ENCODE data around the gene POLR2M. TPM values are rescaled to one million over a fixed set of nuclear protein-coding genes. Genes with fewer than 3 reads are reported as not detected.

POLR2M gene
- polyA plus RNA-seq, 3 donors from 2014 or later: 33.3 to 58.1 (median 51.2) TPM

GRCh38 chr15:57735431-57735830 lies 28.9 kb downstream of the POLR2M start:
- Mint-ChIP-seq H3K4me3 (no peak overlapping the region), H3K36me3 (peaks cover 4 to 17% (median 11%) of the 10 kb centered on the region in 3 donors), H3K9me3 (no peaks in the 10 kb centered on the region), H3K27ac (no peak overlapping the region), H3K27me3 (ENCODE audit: low read depth in 3 of 3) (peaks cover 0 to 2% (median 0%) of the 10 kb centered on the region in 3 donors), H3K4me1 (peaks cover 0 to 8% of the 10 kb centered on the region in 2 donors)
- no peak for DNase-seq

GRCh38 chr15:57735891-57736290 lies 29.4 kb downstream of the POLR2M start:
- H3K9me3 Mint-ChIP-seq: no peaks in the 10 kb centered on the region
- DNase-seq: no peak
- H3K4me3 Mint-ChIP-seq: no peak overlapping the region

GRCh38 chr15:57736591-57736990 lies 30.1 kb downstream of the POLR2M start:
- Mint-ChIP-seq H3K36me3 (peaks cover 4 to 17% (median 11%) of the 10 kb centered on the region in 3 donors), H3K9me3 (no peaks in the 10 kb centered on the region), H3K27me3 (ENCODE audit: low read depth in 3 of 3) (peaks cover 0 to 2% (median 0%) of the 10 kb centered on the region in 3 donors), H3K27ac (no peak overlapping the region), H3K4me3 (no peak overlapping the region), H3K4me1 (peaks cover 0 to 8% of the 10 kb centered on the region in 2 donors)
- DNase-seq: no peak

More at GRCh38 chr15:57735891-57736290, 29.4 kb downstream of the POLR2M start:
- H3K27ac Mint-ChIP-seq: no peak overlapping the region
- H3K27me3 Mint-ChIP-seq (ENCODE audit: low read depth in 3 of 3): peaks cover 0 to 2% (median 0%) of the 10 kb centered on the region in 3 donors
- H3K4me1 Mint-ChIP-seq: peaks cover 0 to 8% of the 10 kb centered on the region in 2 donors
- peaks cover 4 to 17% (median 11%) of the 10 kb centered on the region in 3 donors for H3K36me3 Mint-ChIP-seq

- peaks cover 4 to 17% (median 11%) of the 10 kb centered on the region in 3 donors for H3K36me3 Mint-ChIP-seq
- H3K4me1 Mint-ChIP-seq: no peaks in the 10 kb centered on the region
- H3K4me3 Mint-ChIP-seq: no peak overlapping the region
- no peaks in the 10 kb centered on the region for H3K9me3 Mint-ChIP-seq
- no peak overlapping the region for H3K27ac Mint-ChIP-seq
- no peak for DNase-seq
- H3K27me3 Mint-ChIP-seq (ENCODE audit: low read depth in 3 of 3): peaks cover 0 to 5% (median 0%) of the 10 kb centered on the region in 3 donors
Measured at GRCh38 chr15:57738734-57739237, 32.3 kb downstream of the POLR2M start.

GRCh38 chr15:57740048-57740447 lies 33.5 kb downstream of the POLR2M start:
- no peak overlapping the region for H3K4me3 Mint-ChIP-seq
- no peaks in the 10 kb centered on the region for H3K9me3 Mint-ChIP-seq
- no peak overlapping the region for H3K27ac Mint-ChIP-seq
- peaks cover 0 to 5% (median 0%) of the 10 kb centered on the region in 3 donors for H3K27me3 Mint-ChIP-seq (ENCODE audit: low read depth in 3 of 3)
- H3K4me1 Mint-ChIP-seq: no peaks in the 10 kb centered on the region
- peaks cover 4 to 15% (median 11%) of the 10 kb centered on the region in 3 donors for H3K36me3 Mint-ChIP-seq
- DNase-seq: no peak

- DNase-seq: no peak
Measured at GRCh38 chr15:57741089-57741488, 34.6 kb downstream of the POLR2M start.

GRCh38 chr15:57743424-57743823 lies 36.9 kb downstream of the POLR2M start:
- peaks cover 0 to 8% (median 2%) of the 10 kb centered on the region in 3 donors for H3K27me3 Mint-ChIP-seq (ENCODE audit: low read depth in 3 of 3)
- DNase-seq: no peak
- H3K27ac Mint-ChIP-seq: no peak overlapping the region
- no peaks in the 10 kb centered on the region for H3K9me3 Mint-ChIP-seq
- H3K36me3 Mint-ChIP-seq: peaks cover 3 to 5% (median 3%) of the 10 kb centered on the region in 3 donors
- no peak overlapping the region for H3K4me3 Mint-ChIP-seq
- H3K4me1 Mint-ChIP-seq: peaks cover 2 to 8% of the 10 kb centered on the region in 2 donors

More at GRCh38 chr15:57741089-57741488, 34.6 kb downstream of the POLR2M start:
- Mint-ChIP-seq H3K36me3 (peaks cover 7 to 13% (median 8%) of the 10 kb centered on the region in 3 donors), H3K27ac (no peak overlapping the region), H3K4me1 (no peaks in the 10 kb centered on the region), H3K4me3 (no peak overlapping the region), H3K9me3 (no peaks in the 10 kb centered on the region), H3K27me3 (ENCODE audit: low read depth in 3 of 3) (peaks cover 0 to 5% (median 0%) of the 10 kb centered on the region in 3 donors)

GRCh38 chr15:57746786-57747185 lies 40.3 kb downstream of the POLR2M start:
- no peaks in the 10 kb centered on the region for H3K9me3 Mint-ChIP-seq
- H3K4me3 Mint-ChIP-seq: peak overlapping the region; percentile 16 to 71 (median 38)
- peaks cover 3 to 5% (median 3%) of the 10 kb centered on the region in 3 donors for H3K36me3 Mint-ChIP-seq
- H3K27me3 Mint-ChIP-seq (ENCODE audit: low read depth in 3 of 3): peaks cover 2 to 8% (median 2%) of the 10 kb centered on the region in 3 donors
- peak overlapping the region in 4 of 6 donors; percentile 18 to 50 (median 42) for H3K27ac Mint-ChIP-seq
- H3K4me1 Mint-ChIP-seq: peaks cover 2 to 8% of the 10 kb centered on the region in 2 donors
- DNase-seq: no peak

GRCh38 chr15:57747206-57747896 lies 40.8 kb downstream of the POLR2M start:
- H3K36me3 Mint-ChIP-seq: peaks cover 3 to 6% (median 5%) of the 10 kb centered on the region in 3 donors
- H3K9me3 Mint-ChIP-seq: no peaks in the 10 kb centered on the region
- peak overlapping the region in 4 of 6 donors; percentile 18 to 50 (median 42) for H3K27ac Mint-ChIP-seq
- H3K4me1 Mint-ChIP-seq: peaks cover 2 to 8% of the 10 kb centered on the region in 2 donors
- DNase-seq: peak in 1 of 3 donors; percentile 17
- peak overlapping the region in 4 of 5 donors; percentile 33 to 71 (median 39) for H3K4me3 Mint-ChIP-seq
- peaks cover 2 to 8% (median 3%) of the 10 kb centered on the region in 3 donors for H3K27me3 Mint-ChIP-seq (ENCODE audit: low read depth in 3 of 3)

- no peak for DNase-seq
- peaks cover 0 to 3% (median 2%) of the 10 kb centered on the region in 3 donors for H3K36me3 Mint-ChIP-seq
- H3K4me1 Mint-ChIP-seq: peaks cover 2 to 8% of the 10 kb centered on the region in 2 donors
- H3K9me3 Mint-ChIP-seq: no peaks in the 10 kb centered on the region
- no peak overlapping the region for H3K27ac Mint-ChIP-seq
- H3K27me3 Mint-ChIP-seq (ENCODE audit: low read depth in 3 of 3): peaks cover 3 to 4% (median 3%) of the 10 kb centered on the region in 3 donors
- H3K4me3 Mint-ChIP-seq: no peak overlapping the region
Measured at GRCh38 chr15:57751177-57751800, 44.8 kb downstream of the POLR2M start.

GRCh38 chr15:57752436-57752835 lies 45.9 kb downstream of the POLR2M start:
- Mint-ChIP-seq H3K4me1 (peaks cover 0 to under 1% of the 10 kb centered on the region in 2 donors), H3K36me3 (peaks cover 0 to 3% (median 0%) of the 10 kb centered on the region in 3 donors), H3K27ac (no peak overlapping the region)

GRCh38 chr15:57752840-57753239 lies 46.3 kb downstream of the POLR2M start:
- Mint-ChIP-seq H3K9me3 (no peaks in the 10 kb centered on the region), H3K36me3 (peaks cover 0 to 3% (median 0%) of the 10 kb centered on the region in 3 donors), H3K4me1 (no peaks in the 10 kb centered on the region), H3K4me3 (no peak overlapping the region), H3K27ac (no peak overlapping the region), H3K27me3 (ENCODE audit: low read depth in 3 of 3) (peaks cover 0 to 3% (median 2%) of the 10 kb centered on the region in 3 donors)
- no peak for DNase-seq

More at GRCh38 chr15:57752436-57752835, 45.9 kb downstream of the POLR2M start:
- H3K27me3 Mint-ChIP-seq (ENCODE audit: low read depth in 3 of 3): peaks cover 0 to 3% (median 2%) of the 10 kb centered on the region in 3 donors
- no peak for DNase-seq
- H3K9me3 Mint-ChIP-seq: no peaks in the 10 kb centered on the region
- no peak overlapping the region for H3K4me3 Mint-ChIP-seq

GRCh38 chr15:57756466-57756865 lies 50.0 kb downstream of the POLR2M start:
- H3K27ac Mint-ChIP-seq: no peak overlapping the region
- no peak for DNase-seq
- H3K4me1 Mint-ChIP-seq: no peaks in the 10 kb centered on the region
- no peaks in the 10 kb centered on the region for H3K9me3 Mint-ChIP-seq
- peaks cover 0 to 3% (median 0%) of the 10 kb centered on the region in 3 donors for H3K36me3 Mint-ChIP-seq
- H3K4me3 Mint-ChIP-seq: no peak overlapping the region
- peaks cover 0 to 2% (median 2%) of the 10 kb centered on the region in 3 donors for H3K27me3 Mint-ChIP-seq (ENCODE audit: low read depth in 3 of 3)

- H3K4me3 Mint-ChIP-seq: no peak overlapping the region
- DNase-seq: no peak
- peaks cover 0 to 5% (median 0%) of the 10 kb centered on the region in 3 donors for H3K36me3 Mint-ChIP-seq
- no peaks in the 10 kb centered on the region for H3K9me3 Mint-ChIP-seq
- no peaks in the 10 kb centered on the region for H3K4me1 Mint-ChIP-seq
- H3K27ac Mint-ChIP-seq: no peak overlapping the region
- peaks cover 0 to 11% (median 2%) of the 10 kb centered on the region in 3 donors for H3K27me3 Mint-ChIP-seq (ENCODE audit: low read depth in 3 of 3)
Measured at GRCh38 chr15:57758560-57758959, 52.0 kb downstream of the POLR2M start.
